UCSD-AML1 (cell line): ENCODE data around the gene ARHGAP9.
A peak's percentile ranks its signal among the peaks of the same experiment; 100 is the strongest.

ENCODE experiments used
- DNase-seq: peaks from one replicate; lab custom pipeline; 2025; ENCODE audit not compliant: unreplicated experiment; lab: John Stamatoyannopoulos, UW

ARHGAP9 gene

GRCh38 chr12:57473886-57474285 lies 5.8 kb downstream of the ARHGAP9 start:
- no peak for DNase-seq

- DNase-seq = no peak
These were observed 6.3 kb downstream of the ARHGAP9 start for GRCh38 chr12:57473392-57473791.

GRCh38 chr12:57472391-57472790 lies 7.3 kb downstream of the ARHGAP9 start:
- no peak for DNase-seq

- DNase-seq = no peak
These were observed 8.0 kb downstream of the ARHGAP9 start for GRCh38 chr12:57471661-57472060.

- DNase-seq = no peak
These were observed 8.6 kb downstream of the ARHGAP9 start for GRCh38 chr12:57470970-57471656.

- no peak for DNase-seq
These were observed 9.2 kb downstream of the ARHGAP9 start for GRCh38 chr12:57470286-57470969.

- DNase-seq = no peak
These were observed 10.1 kb downstream of the ARHGAP9 start for GRCh38 chr12:57469296-57470164.

- DNase-seq = no peak
These were observed 11.8 kb downstream of the ARHGAP9 start for GRCh38 chr12:57467915-57468314.

GRCh38 chr12:57467212-57467874 lies 12.3 kb downstream of the ARHGAP9 start:
- DNase-seq = no peak

GRCh38 chr12:57465747-57466505 lies 13.7 kb downstream of the ARHGAP9 start:
- no peak for DNase-seq

GRCh38 chr12:57465030-57465746 lies 14.5 kb downstream of the ARHGAP9 start:
- no peak for DNase-seq

- DNase-seq = no peak
These were observed 15.1 kb downstream of the ARHGAP9 start for GRCh38 chr12:57464569-57464968.

- no peak for DNase-seq
These were observed 16.8 kb downstream of the ARHGAP9 start for GRCh38 chr12:57462912-57463253.

- peak; percentile 84 for DNase-seq
These were observed 17.3 kb downstream of the ARHGAP9 start for GRCh38 chr12:57462251-57462911.

GRCh38 chr12:57461917-57462250 lies 17.8 kb downstream of the ARHGAP9 start:
- DNase-seq = no peak

- peak; percentile 40 for DNase-seq
These were observed 18.3 kb downstream of the ARHGAP9 start for GRCh38 chr12:57461276-57461916.

GRCh38 chr12:57460841-57461275 lies 18.8 kb downstream of the ARHGAP9 start:
- DNase-seq = no peak

GRCh38 chr12:57460468-57460784 lies 19.2 kb downstream of the ARHGAP9 start:
- no peak for DNase-seq
